GM12878 (cell line): Measurements from ENCODE around the gene PDXP. TPM values are rescaled to one million over a fixed set of nuclear protein-coding genes. Genes with fewer than 3 reads are reported as not detected.
A peak's percentile ranks its signal among the peaks of the same experiment; 100 is the strongest.

Source experiments
- ATAC-seq: fragments of 200-7000 bp; cut with Tn5 transposase; 3 replicates; pipeline ENCODE4 v1.9.1; 2020; ENCODE audit warnings: mild to moderate bottlenecking, moderate library complexity
- BruUV-seq: library from RNA; stranded (reverse); fragments of 400-500 nt; replicated peaks from 2 replicates; lab custom pipeline; 2021; lab: Mats Ljungman, UMichigan
- CTCF ChIA-PET: fragments of 300-600 bp; sonication (Branson Sonifier 250); formaldehyde crosslinking; extraction: SDS; loops from one replicate; lab custom pipeline; 2021; ENCODE audit warnings: inconsistent platforms; lab: Yijun Ruan, JAX
- POLR2A ChIA-PET: fragments of 350-600 bp; formaldehyde crosslinking; extraction: SDS; loops from one replicate; lab custom pipeline; 2021; ENCODE audit warnings: inconsistent platforms; lab: Charles Lee
- RAD21 ChIA-PET: fragments of 300-600 bp; sonication (Branson Sonifier 250); formaldehyde crosslinking; loops from one replicate; lab custom pipeline; 2023; ENCODE audit warnings: antibody characterized with exemption; ENCODE audit not compliant: unreplicated experiment; lab: Charles Lee
- SMC1A ChIA-PET: fragments of 300-600 bp; sonication (Branson Sonifier 250); formaldehyde crosslinking; loops from one replicate; lab custom pipeline; 2023; ENCODE audit not compliant: unreplicated experiment, uncharacterized antibody; lab: Charles Lee
- DNase-seq: peaks from one replicate; pipeline ENCODE4 v3.0.0-alpha.2; 2011; ENCODE audit warnings: low read depth, low spot score
- FAIRE-seq: peaks from 3 replicates; lab custom pipeline; 2011; peaks lifted over from hg19 to GRCh38; lab: Jason Lieb, UNC
- H2AFZ ChIP-seq: 2 replicates; pipeline ENCODE4 v1.6.0; 2011; ENCODE audit warnings: low read depth, low read length, control low read depth; ENCODE audit not compliant: control insufficient read depth
- H3K27ac ChIP-seq: 2 replicates; pipeline ENCODE4 v1.5.1; 2011; ENCODE audit warnings: control low read depth; ENCODE audit not compliant: control insufficient read depth, insufficient read depth
- H3K27me3 ChIP-seq, 2 experiments: replicated peaks in 1 of 2; 2 replicates each; pipeline versions ENCODE4 v1.6.0 to v1.6.1; 2011; ENCODE audit warnings: low read length in 1 of 2; ENCODE audit not compliant: control insufficient read depth in 2 of 2, insufficient read depth in 2 of 2
- H3K36me3 ChIP-seq, 2 experiments: 2 replicates each; pipeline ENCODE4 v1.5.1; 2011; ENCODE audit warnings: low read length in 1 of 2; ENCODE audit not compliant: control insufficient read depth in 2 of 2, insufficient read depth in 2 of 2
- H3K4me1 ChIP-seq: 2 replicates; pipeline ENCODE4 v1.6.1; 2011; ENCODE audit warnings: mild to moderate bottlenecking, low read length, moderate library complexity, mixed read lengths; ENCODE audit not compliant: control insufficient read depth, insufficient read depth
- H3K4me2 ChIP-seq: 2 replicates; pipeline ENCODE4 v1.6.0; 2011; ENCODE audit warnings: control low read depth; ENCODE audit not compliant: control insufficient read depth, insufficient read depth
- H3K4me3 ChIP-seq: fragments of 200-600 bp; sonication (generic); 2 replicates; pipeline ENCODE4 v1.5.1; 2016
- H3K79me2 ChIP-seq: 2 replicates; pipeline ENCODE4 v1.6.0; 2011; ENCODE audit warnings: low read length; ENCODE audit not compliant: control insufficient read depth, insufficient read depth
- H3K9ac ChIP-seq: 2 replicates; pipeline ENCODE4 v1.8.0; 2011; ENCODE audit warnings: low read length, control low read depth, mixed read lengths; ENCODE audit not compliant: control insufficient read depth, insufficient read depth
- H3K9me3 ChIP-seq: replicated peaks from 3 replicates; pipeline ENCODE4 v1.5.1; 2011; ENCODE audit warnings: mild to moderate bottlenecking, low read length; ENCODE audit not compliant: control insufficient read depth, insufficient read depth
- H4K20me1 ChIP-seq: 2 replicates; pipeline ENCODE4 v1.6.0; 2011; ENCODE audit not compliant: control insufficient read depth, insufficient read depth
- NFXL1 ChIP-seq: fragments of 450-650 bp; IDR thresholded peaks from 2 replicates; pipeline ENCODE4 v1.6.1; 2017; ENCODE audit warnings: antibody characterized with exemption, mild to moderate bottlenecking, borderline replicate concordance
- PAX8 ChIP-seq: fragments of 450-650 bp; IDR thresholded peaks from 2 replicates; pipeline ENCODE4 v1.6.1; 2017; ENCODE audit warnings: mild to moderate bottlenecking, moderate library complexity
- TBL1XR1 ChIP-seq: IDR thresholded peaks from 2 replicates; pipeline ENCODE4 v1.6.1; 2012; ENCODE audit warnings: low read depth, low read length, improper control_type of control experiment
- WGBS: methylation state at CpG from one replicate; pipeline ENCODE4 v1.1.6; 2016; ENCODE audit warnings: low lambda C conversion rate; ENCODE audit not compliant: insufficient replicate concordance, insufficient coverage; ENCODE audit errors: missing lambda C conversion rate; 5-methylcytosine and 5-hydroxymethylcytosine counted together
- in situ Hi-C: fragments of 300-500 bp; cut with MboI; formaldehyde crosslinking; loops from 9 replicates; pipeline ENCODE4 v1.14.3; 2018; ENCODE audit warnings: mixed read lengths
- intact Hi-C: fragments of 100-400 bp; cut with micrococcal nuclease; formaldehyde crosslinking; loops from one replicate; pipeline ENCODE4 v1.14.2; 2022; ENCODE audit not compliant: unreplicated experiment
- polyA plus RNA-seq, 11 experiments: library from polyadenylated mRNA; depleted of rRNA in 4 of 11; unstranded in 6 of 11; stranded (reverse) in 5 of 11; fragments of >200 nt; fragmentation: Nextera tagmentation in 4 of 11; fragmentation: Illumina TruSeq in 1 of 11; extraction: Ambion mirVana in 4 of 11; extraction: Trizol in 1 of 11; gene quantifications; 1 replicate in 1 of 11; 2 replicates in 10 of 11; pipeline versions ENCODE4 v1.2.1 to v1.2.3, GENCODE V29; 2011 to 2016; ENCODE audit warnings: inconsistent platforms in 2 of 11, missing spikeins in 2 of 11, low read depth in 1 of 11
- total RNA-seq, 4 experiments: library from RNA; depleted of rRNA in 3 of 4; stranded (reverse); fragments of >200 nt in 3 of 4; fragmentation: Illumina TruSeq in 1 of 4; extraction: Trizol in 1 of 4; gene quantifications; 2 replicates each; pipeline versions ENCODE4 v1.2.1 to v1.2.3, GENCODE V29; 2013 to 2021

Gene PDXP
- total and polyA plus RNA-seq, 10 of the 15 experiments (the other 5 are each of a cell fraction or from before 2014, with no cell fraction given) = 4.4 to 56.7 (median 34.6) TPM

DNA sequence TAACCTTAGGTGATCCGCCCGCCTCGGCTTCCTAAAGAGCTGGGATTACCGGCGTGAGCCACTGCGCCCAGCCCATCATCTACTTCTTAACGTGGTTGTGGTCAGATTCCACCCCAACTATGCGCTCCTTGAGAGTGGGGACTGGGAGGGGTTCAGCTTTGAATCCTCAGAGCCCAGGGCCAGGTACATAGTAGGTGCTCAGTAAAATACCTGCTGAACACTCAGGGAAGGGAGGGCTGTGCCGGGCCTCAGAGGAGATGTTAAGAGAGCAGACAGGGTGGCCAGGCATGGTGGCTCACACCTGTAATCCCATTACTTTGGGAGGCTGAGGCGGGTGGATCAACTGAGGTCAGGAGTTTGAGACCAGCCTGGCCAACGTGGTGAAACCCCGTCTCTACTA is 15.7 kb downstream of the PDXP start:
- H3K4me2 ChIP-seq = peak overlapping the region; percentile 64
- BruUV-seq = no TSS peak
- in situ Hi-C loops = no loop called here
- H3K36me3 ChIP-seq = peaks cover 0 to 2% of the 10 kb centered on the region in 2 experiments; a peak in 1 of 4 replicates
- no peak overlapping the region for H3K9ac ChIP-seq
- no peak overlapping the region for H2AFZ ChIP-seq
- H4K20me1 ChIP-seq = no peaks in the 10 kb centered on the region
- TF ChIP-seq TBL1XR1 (no peak), NFXL1 (no peak), PAX8 (no peak)
- TF ChIP-seq, all 136 proteins: peak for 0
- Histone ChIP-seq H3K79me2 (peaks cover 30% of the 10 kb centered on the region), H3K4me3 (no peak overlapping the region), H3K4me1 (peaks cover 28% of the 10 kb centered on the region), H3K27me3 (no peaks in the 10 kb centered on the region), H3K9me3 (no peaks in the 10 kb centered on the region), H3K27ac (peak overlapping the region; percentile 45)
- no peak for DNase-seq
- WGBS = 87% methylated on average over 12 of the region's 12 CpGs
- no peak for FAIRE-seq
- ATAC-seq = no peak
- CTCF ChIA-PET = interaction anchor here (13.6 to 19.9 kb wide), 3 partner anchors 13 to 67 kb away, joined by 178 to 414 read pairs (median 396); partner anchors contain the start of genes GGA1, PDXP and SH3BP1
- SMC1A ChIA-PET = interaction anchor here (0.6 to 10.9 kb wide), 4 partner anchors 14 to 133 kb away, joined by 3 to 98 read pairs (median 41); partner anchors contain the start of genes GCAT, GGA1 and PDXP
- POLR2A ChIA-PET = interaction anchor here (0.6 to 14.0 kb wide), 6 partner anchors 7 to 66 kb away, joined by 4 to 209 read pairs (median 11); partner anchors contain the start of genes GGA1 and PDXP
- intact Hi-C loops = no loop called here
- RAD21 ChIA-PET = interaction anchor here (1.3 to 5.1 kb wide), 5 partner anchors 14 to 67 kb away, joined by 3 to 112 read pairs (median 25); partner anchors contain the start of genes GGA1, PDXP and SH3BP1
